ENCODE results near the gene TNFRSF21. TPM values are rescaled to one million over a fixed set of nuclear protein-coding genes. Genes with fewer than 3 reads are reported as not detected.

The TNFRSF21 gene
- total and polyA plus RNA-seq, 9 of the 15 experiments (the other 6 are each of a cell fraction or from before 2014, with no cell fraction given): 0.63 to 5.7 (median 2.2) TPM

GRCh38 chr6:47256361-47256760 is 53.3 kb downstream of the TNFRSF21 start:
- no peak for ATAC-seq
- H3K9ac ChIP-seq (ENCODE audit: insufficient read depth in 1 of 2, low read depth in 2 of 2, low read length in 2 of 2): no peak overlapping the region
- no peak overlapping the region for H3K4me2 ChIP-seq (ENCODE audit: insufficient read depth, low read length)
- no peaks in the 10 kb centered on the region for H4K20me1 ChIP-seq (replicated peaks; ENCODE audit: control insufficient read depth, insufficient read depth, low read length)
- no peaks in the 10 kb centered on the region for H3K9me3 ChIP-seq (replicated peaks; ENCODE audit: control insufficient read depth, insufficient read depth, low read depth, low read length)
- H3K4me3 ChIP-seq: no peak overlapping the region
- no peak for FAIRE-seq
- TF ChIP-seq BDP1 (IDR thresholded peaks at IDR 0.05; ENCODE audit: insufficient read depth, insufficient read length) (no peak), DDX20 (tag; IDR thresholded peaks at IDR 0.05; ENCODE audit: low read depth) (no peak)
- no peaks in the 10 kb centered on the region for H3K27me3 ChIP-seq (ENCODE audit: control insufficient read depth in 2 of 2, insufficient read depth in 2 of 2, low read length in 2 of 2)
- intact Hi-C loops (cut with micrococcal nuclease) (no loop called here), in situ Hi-C loops (cut with MboI) (no loop called here)
- no peaks in the 10 kb centered on the region for H3K36me3 ChIP-seq (ENCODE audit: control insufficient read depth, insufficient read depth, low read length)
- BruUV-seq (replicated peaks): no TSS peak
- peaks cover 0 to 3% of the 10 kb centered on the region in 2 experiments; a peak in 1 of 5 replicates for H3K4me1 ChIP-seq (replicated peaks in 1 of 2; ENCODE audit: control insufficient read depth in 2 of 2, insufficient read depth in 2 of 2, low read length in 2 of 2)
- H3K9me1 ChIP-seq (ENCODE audit: control insufficient read depth, insufficient read depth, low read length): no peaks in the 10 kb centered on the region
- WGBS (ENCODE audit: insufficient coverage, low coverage, missing lambda C conversion rate): 57% methylated on average over 1 of the region's 1 CpG
- POLR2A ChIA-PET: interaction anchor here (1.1 kb wide), 2 partner anchors 9 to 14 kb away, joined by 3 to 4 read pairs; no protein-coding TSS in a partner anchor
- H2AFZ ChIP-seq (ENCODE audit: low read depth, low read length): no peak overlapping the region
- H3K79me2 ChIP-seq (ENCODE audit: control insufficient read depth, insufficient read depth, low read length): no peaks in the 10 kb centered on the region
- CTCF ChIA-PET (ENCODE audit: low intra/inter-chr PET ratio): no interaction called here
- H3K27ac ChIP-seq (ENCODE audit: extremely low read depth, low read depth, low read length): no peak overlapping the region
- DNase-seq (ENCODE audit: extremely low read depth in 1 of 4, low spot score in 3 of 4): no peak

GRCh38 chr6:47254906-47255305 is 54.8 kb downstream of the TNFRSF21 start:
- BruUV-seq (replicated peaks): no TSS peak

More at GRCh38 chr6:47254906-47255305, 54.8 kb downstream of the TNFRSF21 start:
- intact Hi-C loops (cut with micrococcal nuclease): no loop called here
- Histone ChIP-seq H3K4me1 (replicated peaks in 1 of 2; ENCODE audit: control insufficient read depth in 2 of 2, insufficient read depth in 2 of 2, low read length in 2 of 2) (peaks cover 0 to 3% of the 10 kb centered on the region in 2 experiments; a peak in 1 of 5 replicates), H3K4me3 (no peak overlapping the region), H3K36me3 (ENCODE audit: control insufficient read depth, insufficient read depth, low read length) (no peaks in the 10 kb centered on the region), H3K4me2 (ENCODE audit: insufficient read depth, low read length) (no peak overlapping the region), H3K9ac (ENCODE audit: insufficient read depth in 1 of 2, low read depth in 2 of 2, low read length in 2 of 2) (no peak overlapping the region), H2AFZ (ENCODE audit: low read depth, low read length) (no peak overlapping the region), H3K27ac (ENCODE audit: extremely low read depth, low read depth, low read length) (no peak overlapping the region), H3K27me3 (ENCODE audit: control insufficient read depth in 2 of 2, insufficient read depth in 2 of 2, low read length in 2 of 2) (no peaks in the 10 kb centered on the region), H3K79me2 (ENCODE audit: control insufficient read depth, insufficient read depth, low read length) (no peaks in the 10 kb centered on the region), H3K9me1 (ENCODE audit: control insufficient read depth, insufficient read depth, low read length) (no peaks in the 10 kb centered on the region), H3K9me3 (replicated peaks; ENCODE audit: control insufficient read depth, insufficient read depth, low read depth, low read length) (no peaks in the 10 kb centered on the region), H4K20me1 (replicated peaks; ENCODE audit: control insufficient read depth, insufficient read depth, low read length) (no peaks in the 10 kb centered on the region)
- 0 out of 2 replicates have a peak, but pooled peaks have one; percentile 10 for TF ChIP-seq PKNOX1 (IDR thresholded peaks at IDR 0.05)
- TF ChIP-seq, protein P1, sequence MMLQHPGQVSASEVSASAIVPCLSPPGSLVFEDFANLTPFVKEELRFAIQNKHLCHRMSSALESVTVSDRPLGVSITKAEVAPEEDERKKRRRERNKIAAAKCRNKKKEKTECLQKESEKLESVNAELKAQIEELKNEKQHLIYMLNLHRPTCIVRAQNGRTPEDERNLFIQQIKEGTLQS (IDR thresholded peaks at IDR 0.05): peak; percentile 33; the same call in 1 of the 2 replicates
- TF ChIP-seq, protein P1 (CRISPR knock-in tag; conservative IDR thresholded peaks at IDR 0.05): no peak
- no peak for TF ChIP-seq TCF7 (IDR thresholded peaks at IDR 0.05; ENCODE audit: borderline replicate concordance)
- ATAC-seq: no peak
- ChIA-PET POLR2A (interaction anchor here (0.6 to 1.0 kb wide), 2 partner anchors 10 to 91 kb away, joined by 3 to 5 read pairs; no protein-coding TSS in a partner anchor), CTCF (ENCODE audit: low intra/inter-chr PET ratio) (no interaction called here)
- WGBS (ENCODE audit: insufficient coverage, low coverage, missing lambda C conversion rate): 46% methylated on average over 3 of the region's 3 CpGs
- in situ Hi-C loops (cut with MboI): no loop called here
- FAIRE-seq: no peak
- no peak for DNase-seq (ENCODE audit: extremely low read depth in 1 of 4, low spot score in 3 of 4)
